Kidney epithelial cell (primary cell): ENCODE data around the gene PLCB1. TPM values are rescaled to one million over a fixed set of nuclear protein-coding genes. Genes with fewer than 3 reads are reported as not detected.

ENCODE experiments used
- DNase-seq: peaks from one replicate; pipeline ENCODE4 v3.0.0-alpha.2; 2010; ENCODE audit warnings: low read depth
- H3K27me3 ChIP-seq: 2 replicates; pipeline ENCODE4 v1.6.0; 2011; ENCODE audit warnings: low read length; ENCODE audit not compliant: control insufficient read depth, insufficient read depth
- H3K36me3 ChIP-seq: 2 replicates; pipeline ENCODE4 v1.5.1; 2011; ENCODE audit warnings: low read length; ENCODE audit not compliant: control insufficient read depth, insufficient read depth
- H3K4me3 ChIP-seq: 2 replicates; pipeline ENCODE4 v1.5.1; 2011; ENCODE audit warnings: low read depth, mild to moderate bottlenecking, control low read depth, low read length
- total RNA-seq: library from RNA; depleted of rRNA; stranded (reverse); fragments of >200 nt; gene quantifications from 2 replicates; pipeline ENCODE4 v1.2.3, GENCODE V29; 2015
- TF ChIP-seq, protein P1 (sequence below): IDR thresholded peaks from 2 replicates; pipeline ENCODE4 v1.5.1; 2011; ENCODE audit warnings: mild to moderate bottlenecking, moderate library complexity, low read length, control low read depth, inconsistent platforms; ENCODE audit not compliant: insufficient read depth, poor library complexity, severe bottlenecking

Gene PLCB1
- total RNA-seq, 1 donor from 2014 or later: 5.1 TPM

DNA sequence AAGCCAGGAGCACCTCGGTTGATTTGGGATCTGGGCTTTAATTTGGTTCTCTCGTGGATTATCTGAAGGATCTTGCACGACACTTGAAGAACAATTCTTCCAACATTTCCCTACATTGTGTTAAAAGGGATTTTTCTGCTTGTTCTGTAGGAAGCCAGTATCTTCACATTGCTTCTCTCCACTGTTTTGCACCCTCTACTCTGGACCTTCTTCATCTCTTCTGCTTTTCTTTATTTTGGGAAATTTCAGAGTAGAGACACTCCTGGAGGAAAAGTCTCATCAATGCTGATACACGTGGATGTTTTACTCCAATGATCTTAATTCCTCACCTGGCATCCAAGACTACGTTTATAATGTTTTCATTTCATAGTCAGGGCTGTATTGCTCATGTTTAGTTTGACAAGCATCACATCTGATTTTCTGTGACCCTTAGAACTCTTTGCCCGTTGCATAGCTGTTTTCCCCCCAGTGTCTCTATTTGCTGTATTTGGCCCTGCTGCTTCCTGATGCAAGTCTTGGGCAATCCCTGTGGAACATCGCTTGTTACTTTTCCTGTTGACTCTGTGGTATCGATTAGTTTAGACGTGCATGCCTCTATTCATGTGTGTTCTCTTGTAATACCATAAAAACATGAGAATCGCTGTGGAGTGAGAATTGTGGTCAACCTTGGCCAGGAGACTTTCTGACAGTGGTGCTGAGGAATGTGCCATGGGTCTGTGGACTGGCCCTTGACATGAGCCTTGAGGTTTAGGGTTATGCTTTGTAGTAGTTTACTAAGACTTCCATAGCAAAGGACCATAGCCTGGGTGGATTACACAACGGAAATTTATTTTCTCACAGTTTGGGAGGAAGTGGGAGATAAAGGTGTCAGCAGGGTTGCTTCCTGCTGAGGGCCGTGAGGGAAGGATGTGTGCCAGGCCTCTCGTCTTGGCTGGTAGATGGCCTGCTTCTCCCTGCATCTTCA is 12.5 kb downstream of the PLCB1 start:
- no peaks in the 10 kb centered on the region for H3K36me3 ChIP-seq
- H3K27me3 ChIP-seq: no peaks in the 10 kb centered on the region
- no peak for DNase-seq
- no peak overlapping the region for H3K4me3 ChIP-seq
- TF ChIP-seq, protein P1, sequence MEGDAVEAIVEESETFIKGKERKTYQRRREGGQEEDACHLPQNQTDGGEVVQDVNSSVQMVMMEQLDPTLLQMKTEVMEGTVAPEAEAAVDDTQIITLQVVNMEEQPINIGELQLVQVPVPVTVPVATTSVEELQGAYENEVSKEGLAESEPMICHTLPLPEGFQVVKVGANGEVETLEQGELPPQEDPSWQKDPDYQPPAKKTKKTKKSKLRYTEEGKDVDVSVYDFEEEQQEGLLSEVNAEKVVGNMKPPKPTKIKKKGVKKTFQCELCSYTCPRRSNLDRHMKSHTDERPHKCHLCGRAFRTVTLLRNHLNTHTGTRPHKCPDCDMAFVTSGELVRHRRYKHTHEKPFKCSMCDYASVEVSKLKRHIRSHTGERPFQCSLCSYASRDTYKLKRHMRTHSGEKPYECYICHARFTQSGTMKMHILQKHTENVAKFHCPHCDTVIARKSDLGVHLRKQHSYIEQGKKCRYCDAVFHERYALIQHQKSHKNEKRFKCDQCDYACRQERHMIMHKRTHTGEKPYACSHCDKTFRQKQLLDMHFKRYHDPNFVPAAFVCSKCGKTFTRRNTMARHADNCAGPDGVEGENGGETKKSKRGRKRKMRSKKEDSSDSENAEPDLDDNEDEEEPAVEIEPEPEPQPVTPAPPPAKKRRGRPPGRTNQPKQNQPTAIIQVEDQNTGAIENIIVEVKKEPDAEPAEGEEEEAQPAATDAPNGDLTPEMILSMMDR: no peak

DNA sequence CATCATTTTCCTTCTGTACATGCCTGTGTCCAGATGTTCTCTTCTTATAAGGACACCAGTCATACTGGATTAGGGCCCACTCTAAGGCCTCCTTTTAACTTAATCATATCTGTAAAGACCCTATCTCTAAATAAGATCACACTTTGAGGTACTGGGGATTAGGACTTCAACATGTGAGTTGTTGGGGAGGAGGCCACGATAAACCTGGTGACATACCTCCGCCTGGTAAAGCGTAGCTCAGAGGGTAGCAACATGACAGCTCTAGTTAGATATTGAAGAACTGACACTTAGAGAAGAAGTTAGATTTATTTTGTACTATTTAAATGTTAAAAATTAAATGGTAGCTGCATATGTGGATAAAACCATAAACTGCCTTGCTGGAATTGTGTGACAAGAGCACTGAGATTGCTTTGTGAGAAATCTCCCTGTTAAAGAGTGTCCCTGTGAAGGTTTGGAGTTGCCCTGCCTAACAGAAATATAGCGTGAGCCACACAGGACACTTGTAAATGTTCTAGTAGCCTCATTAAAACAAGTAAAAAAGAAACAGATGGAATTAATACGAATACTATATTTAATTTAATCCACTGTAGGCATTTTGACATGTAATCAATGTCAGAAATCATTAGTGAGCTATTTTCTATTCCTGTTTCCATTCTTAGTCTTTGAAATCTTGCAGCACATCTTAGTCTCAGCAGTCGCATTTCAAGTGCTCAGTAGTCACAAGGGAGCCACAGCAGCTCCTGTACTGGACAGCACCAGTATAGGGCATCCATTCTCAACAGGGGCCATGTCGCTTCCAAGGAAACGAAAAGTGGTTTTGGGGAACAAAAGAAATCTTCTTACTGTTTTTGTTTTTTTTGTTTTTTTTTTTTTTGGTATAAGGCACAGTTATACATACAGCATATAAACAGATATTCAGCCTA is 13.4 kb downstream of the PLCB1 start:
- H3K4me3 ChIP-seq: no peak overlapping the region
- no peak for DNase-seq
- H3K27me3 ChIP-seq: no peaks in the 10 kb centered on the region
- TF ChIP-seq, protein P1: no peak
- no peaks in the 10 kb centered on the region for H3K36me3 ChIP-seq

DNA sequence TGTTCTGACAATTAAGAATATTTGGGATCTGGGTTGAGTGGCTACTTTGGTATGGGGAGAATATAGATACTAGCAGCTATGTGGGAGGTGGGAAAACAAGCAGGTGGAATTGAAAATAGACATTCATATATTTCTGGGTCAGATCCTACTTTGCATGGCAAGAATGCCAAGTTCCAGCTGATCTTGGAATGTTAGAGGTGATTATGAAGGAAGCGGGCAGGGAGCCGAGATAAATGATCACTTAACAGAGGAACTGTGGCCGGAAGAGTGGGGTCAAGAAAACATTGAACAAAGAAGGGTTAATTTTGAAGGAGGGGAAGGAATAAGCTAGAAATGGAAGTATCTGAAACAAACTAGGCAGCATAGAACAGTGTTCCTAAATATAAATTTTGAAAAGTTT is 15.4 kb downstream of the PLCB1 start:
- no peaks in the 10 kb centered on the region for H3K36me3 ChIP-seq
- H3K4me3 ChIP-seq: no peak overlapping the region
- TF ChIP-seq, protein P1: no peak
- H3K27me3 ChIP-seq: no peaks in the 10 kb centered on the region
- no peak for DNase-seq

DNA sequence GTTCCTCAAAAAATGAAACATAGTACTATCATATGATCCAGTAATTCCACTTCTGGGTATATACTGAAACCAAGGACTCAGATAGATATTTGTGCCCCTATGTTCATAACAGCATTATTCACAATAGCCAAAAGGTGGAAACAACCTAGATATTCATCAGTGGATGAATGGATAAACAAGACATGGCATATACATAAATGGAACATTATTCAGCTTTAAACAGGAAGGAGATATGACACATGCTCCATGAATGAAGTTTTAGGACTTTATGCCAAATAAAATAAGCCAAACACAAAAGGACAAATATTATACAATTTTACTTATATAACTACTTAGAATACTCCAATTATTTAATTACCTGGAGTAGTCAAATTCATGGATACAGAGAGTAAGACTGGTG is 16.4 kb downstream of the PLCB1 start:
- Histone ChIP-seq H3K36me3 (no peaks in the 10 kb centered on the region), H3K27me3 (no peaks in the 10 kb centered on the region), H3K4me3 (no peak overlapping the region)
- DNase-seq: no peak
- TF ChIP-seq, protein P1: no peak

DNA sequence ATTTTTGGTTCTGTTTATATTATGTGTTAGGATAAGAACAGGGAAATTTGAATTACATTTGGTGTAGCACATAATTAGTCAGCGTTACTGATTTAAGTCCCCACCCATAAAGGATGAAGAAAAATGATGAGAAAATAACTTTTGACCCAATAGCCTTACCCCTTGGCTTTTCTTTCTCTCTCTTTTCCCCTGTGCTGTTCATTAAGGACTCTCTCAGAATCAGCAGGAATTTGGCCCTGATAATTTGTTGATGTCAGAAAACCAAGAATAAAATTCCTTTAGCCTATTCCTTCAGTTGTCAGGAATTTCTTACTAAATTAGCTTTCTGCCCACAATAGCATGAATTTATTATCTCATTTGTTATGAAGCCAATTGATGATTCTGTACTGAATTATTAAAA is 18.5 kb downstream of the PLCB1 start:
- Histone ChIP-seq H3K36me3 (no peaks in the 10 kb centered on the region), H3K4me3 (no peak overlapping the region), H3K27me3 (no peaks in the 10 kb centered on the region)
- TF ChIP-seq, protein P1: no peak
- DNase-seq: no peak
